GM19438 (cell line): Measurements from ENCODE around the gene SLC27A5.
"Not testable (repeated sequence)": the region's sequence is repeated elsewhere in the genome, so short reads cannot be mapped to it uniquely, and the experiment has no call there.

ENCODE experiments used
- ATAC-seq: cut with Tn5 transposase; IDR thresholded peaks from one replicate; pipeline ENCODE4 v1.9.1; 2021; ENCODE audit warnings: low read depth; ENCODE audit not compliant: unreplicated experiment

SLC27A5 gene

DNA sequence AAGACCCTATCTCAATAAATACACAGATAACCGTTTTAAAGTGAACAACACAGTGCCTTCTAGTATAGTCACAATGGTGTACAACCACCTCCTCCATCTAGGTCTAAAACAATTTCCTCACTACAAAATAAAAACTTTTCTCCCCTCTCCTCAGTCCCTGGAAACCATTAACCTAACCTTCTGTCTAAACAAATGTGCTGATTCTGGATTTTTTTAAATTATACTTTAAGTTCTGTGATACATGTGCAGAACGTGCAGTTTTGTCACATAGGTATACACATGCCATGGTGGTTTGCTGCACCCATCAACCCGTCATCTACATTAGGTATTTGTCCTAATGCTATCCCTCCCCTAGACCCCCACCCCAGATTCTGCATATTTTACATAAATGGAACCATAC is 17.6 kb upstream of the SLC27A5 start:
- ATAC-seq: no peak

DNA sequence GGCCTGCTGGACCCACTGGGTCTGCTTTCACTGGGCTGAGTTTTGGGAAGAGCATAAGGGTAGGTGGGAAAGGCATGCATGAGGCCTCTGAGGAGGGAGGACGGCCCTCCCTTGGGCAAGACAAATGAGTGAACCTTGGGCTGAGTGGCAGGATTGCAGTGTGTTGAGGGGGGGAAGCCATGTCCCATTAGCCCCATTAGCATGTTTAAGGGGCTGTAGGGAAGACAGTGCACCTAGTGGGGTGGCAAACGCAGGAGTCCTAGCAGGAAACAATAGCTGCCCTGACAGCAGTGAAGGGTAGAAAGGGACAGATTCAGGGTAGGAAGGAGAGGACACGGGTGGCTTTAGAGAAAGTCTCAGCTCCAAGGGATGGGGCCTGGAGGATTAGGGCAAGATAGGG is 10.9 kb upstream of the SLC27A5 start:
- no peak for ATAC-seq

DNA sequence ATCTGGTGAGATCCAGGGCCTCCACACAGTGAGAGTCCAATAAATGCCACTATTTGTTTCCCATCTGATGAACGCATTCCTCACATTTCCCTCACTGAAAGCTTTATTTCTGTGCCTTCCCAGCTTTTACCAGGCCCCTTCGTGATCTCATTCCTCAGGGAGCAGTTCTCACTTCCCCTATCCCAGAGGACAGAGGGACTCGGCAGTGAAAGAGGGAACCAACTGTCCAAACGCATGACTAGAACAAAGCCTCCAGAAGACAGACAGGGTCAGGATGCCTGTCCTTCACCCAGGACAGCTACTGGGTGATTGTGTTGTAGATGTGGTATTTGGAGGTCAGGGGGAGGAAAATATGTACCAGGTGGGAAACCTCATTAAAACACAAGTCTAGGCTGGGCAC is 9.9 kb upstream of the SLC27A5 start:
- no peak for ATAC-seq

DNA sequence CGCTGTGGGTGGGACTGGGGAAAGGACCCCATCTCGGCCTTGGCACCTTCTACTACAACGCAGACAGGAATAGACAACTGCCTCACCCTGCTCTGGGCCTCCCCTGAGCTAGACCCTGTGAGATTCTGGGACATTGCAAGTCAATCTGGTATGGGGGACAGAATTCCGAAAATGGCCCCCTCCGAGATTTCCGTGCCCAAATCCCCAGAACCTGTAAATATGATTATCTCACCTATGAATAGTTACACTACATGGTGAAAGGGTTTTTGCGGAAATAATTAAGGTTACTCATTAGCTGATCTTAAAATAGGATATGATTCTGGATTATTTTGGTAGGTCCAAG is 8.4 kb upstream of the SLC27A5 start:
- no peak for ATAC-seq

DNA sequence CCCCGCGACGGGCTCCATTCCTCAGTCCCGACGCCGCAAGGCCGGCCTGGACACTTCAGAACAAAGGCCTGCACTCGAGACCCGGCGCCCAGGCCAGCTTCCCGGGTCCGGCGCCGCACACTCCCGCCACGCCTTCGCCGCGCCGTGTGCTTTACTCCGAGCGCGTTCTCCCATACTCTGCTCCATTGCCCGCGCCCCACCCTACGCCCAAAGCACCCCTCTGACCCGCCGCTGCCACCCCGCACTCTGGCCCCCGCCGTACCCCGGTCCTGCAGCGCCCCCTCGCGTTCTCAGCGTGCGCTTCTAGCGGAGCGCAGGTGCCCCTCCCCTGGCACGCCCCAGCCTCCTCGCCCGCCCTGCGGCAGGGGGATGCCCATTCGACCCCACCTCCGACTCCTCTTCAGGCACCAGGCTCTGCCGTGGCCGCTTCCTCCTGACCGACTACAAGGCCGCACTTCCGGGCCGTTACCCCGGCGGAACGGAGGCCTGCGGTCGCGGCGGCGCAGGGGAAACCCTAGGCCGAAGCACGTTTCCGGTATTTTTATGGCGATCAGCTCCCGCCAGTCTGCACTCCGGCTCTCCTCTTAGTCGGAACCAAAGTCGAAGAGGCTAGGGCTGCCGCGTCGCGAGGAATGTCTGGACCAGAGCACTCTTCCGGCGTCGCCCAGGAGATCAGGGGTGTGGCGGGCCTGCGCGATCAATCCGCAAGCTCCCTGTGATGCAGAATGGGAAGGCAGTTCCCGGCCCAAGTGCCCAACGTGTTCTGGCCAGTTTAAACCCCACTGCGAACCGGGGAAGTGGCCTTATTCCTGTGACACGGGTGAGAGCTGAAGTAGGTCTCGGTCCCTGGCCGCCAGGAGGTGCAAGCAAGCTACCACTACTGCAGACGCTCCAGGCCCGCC is 7.8 kb upstream of the SLC27A5 start, which contains the start of gene ZBTB45:
TSS of gene ZBTB45 (minus strand) at position 456 of the 902 bp plus-strand sequence. CDS start 2,137 bp downstream, outside the sequence.
- peak; percentile 75 for ATAC-seq

DNA sequence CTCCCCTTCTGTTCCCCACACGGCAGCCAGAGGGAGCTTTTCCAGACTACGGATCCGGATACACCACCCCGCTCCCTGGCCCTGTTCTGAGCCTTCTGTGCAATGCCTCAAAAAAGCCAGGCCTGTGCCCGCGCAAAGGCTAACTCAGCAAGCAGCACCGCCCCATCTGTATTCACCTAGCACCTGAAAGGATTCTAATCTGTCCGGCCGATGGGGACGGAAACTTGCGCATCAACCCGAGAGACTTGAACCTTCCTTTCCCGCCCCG is 7.2 kb upstream of the SLC27A5 start:
- no peak for ATAC-seq

DNA sequence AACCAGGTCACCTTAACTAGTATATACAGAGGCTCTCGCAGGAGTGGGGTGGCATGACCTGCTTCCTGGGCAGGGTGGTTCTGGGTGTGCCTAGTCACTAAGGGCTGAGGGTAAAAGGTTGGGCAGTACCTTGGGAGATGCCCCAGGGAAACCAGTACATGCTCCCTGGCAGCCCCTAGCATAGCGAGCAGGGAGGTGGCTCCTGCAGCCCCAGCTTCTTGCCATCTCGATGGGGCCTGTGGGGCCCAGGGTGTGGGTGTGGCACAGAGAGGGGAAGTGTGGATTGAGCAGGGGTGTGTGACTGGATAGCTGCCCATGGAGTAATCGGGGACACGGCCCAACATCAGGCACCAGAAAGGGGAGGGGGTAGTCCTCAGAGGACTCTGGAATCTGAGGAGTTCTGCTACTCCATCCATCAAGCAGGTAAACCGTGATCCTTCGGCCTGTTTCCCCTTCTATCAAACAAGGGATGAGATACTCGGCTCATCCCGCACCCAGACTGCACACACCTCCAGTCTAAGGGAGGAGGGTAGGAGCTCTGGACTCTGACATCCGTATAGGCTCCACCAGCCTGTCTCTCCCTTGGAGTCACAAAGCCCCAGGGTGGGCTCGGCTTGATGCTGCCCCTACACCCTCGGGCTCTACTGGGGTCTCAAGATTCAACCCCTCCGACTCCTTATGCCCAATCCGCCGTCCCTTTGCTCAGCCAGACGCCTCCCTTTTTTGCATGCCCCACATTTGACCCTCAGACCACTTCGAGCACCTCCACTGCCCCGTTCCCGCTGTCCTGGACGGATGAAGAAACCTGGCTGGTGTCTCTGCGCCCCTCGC is 6.7 kb upstream of the SLC27A5 start:
- no peak for ATAC-seq

DNA sequence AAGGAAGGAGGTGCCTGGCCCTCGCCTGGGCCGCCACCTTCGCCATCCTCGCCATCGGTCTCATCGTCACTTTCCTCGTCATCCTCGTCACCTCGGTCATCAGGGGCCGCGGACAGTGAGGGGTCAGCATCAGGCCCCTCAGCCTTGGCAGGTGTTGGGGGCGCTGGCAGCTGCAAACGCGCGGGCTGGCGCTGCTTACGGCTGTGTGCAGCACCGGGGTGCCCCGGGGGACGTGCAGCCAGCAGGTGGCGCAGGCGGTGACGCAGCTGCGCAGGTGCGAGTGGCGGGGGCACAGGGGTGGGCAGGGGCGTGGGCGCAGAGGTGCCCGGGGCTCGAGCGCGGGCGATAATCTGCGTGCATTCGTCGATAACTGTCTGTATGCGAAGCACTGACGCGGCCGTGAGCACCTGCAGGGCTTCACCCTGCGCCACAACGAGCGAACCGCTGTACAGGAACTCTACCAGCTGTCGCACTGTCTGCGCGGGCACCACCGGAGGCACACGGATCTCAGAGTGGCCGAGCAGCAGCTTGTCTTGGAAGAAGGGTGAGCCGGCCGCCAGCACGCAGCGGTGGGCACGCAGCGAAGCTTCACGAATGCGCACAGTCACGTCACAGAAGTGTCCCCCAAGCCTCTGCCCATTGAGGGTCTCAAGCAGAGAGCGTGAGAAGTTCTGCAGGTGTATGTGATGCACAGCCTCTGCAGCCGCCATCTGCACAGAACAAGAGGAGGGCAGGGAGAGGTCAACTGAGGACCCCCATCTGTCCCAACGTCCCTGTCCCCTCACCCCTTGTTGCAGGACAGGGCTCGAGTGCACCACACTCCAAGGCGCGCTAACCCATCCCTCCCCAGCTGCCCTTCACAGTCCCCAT is 5.4 kb upstream of the SLC27A5 start:
- no peak for ATAC-seq

DNA sequence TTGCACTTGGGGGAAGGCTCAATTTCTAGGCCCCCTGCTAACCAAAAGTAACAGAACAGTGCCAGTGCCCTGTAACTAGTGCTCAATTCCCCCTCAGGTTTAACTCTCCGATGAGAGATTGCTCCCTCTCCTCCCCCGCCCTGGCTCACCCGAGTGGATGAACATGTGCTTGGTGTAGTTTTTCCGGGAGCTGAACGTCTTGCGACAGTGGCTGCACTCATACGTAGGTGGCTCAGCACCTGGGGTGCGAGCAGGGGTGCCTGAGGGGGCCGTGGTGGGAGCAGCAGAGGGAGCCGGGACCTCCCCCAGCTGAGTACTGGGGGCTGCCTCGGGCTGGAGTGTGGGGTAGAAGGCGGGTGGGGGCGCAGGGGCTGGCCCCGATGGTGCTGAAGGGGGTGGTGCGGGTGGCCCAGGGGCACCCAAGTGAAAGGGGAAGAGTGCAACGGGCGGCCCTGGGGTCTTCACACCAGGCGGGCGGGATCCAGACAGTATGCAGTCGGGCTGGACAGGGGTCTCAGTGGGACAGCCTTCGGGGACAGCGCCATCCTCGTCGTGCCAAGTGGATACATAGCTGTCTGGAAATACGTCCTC is 4.5 kb upstream of the SLC27A5 start:
- no peak for ATAC-seq

DNA sequence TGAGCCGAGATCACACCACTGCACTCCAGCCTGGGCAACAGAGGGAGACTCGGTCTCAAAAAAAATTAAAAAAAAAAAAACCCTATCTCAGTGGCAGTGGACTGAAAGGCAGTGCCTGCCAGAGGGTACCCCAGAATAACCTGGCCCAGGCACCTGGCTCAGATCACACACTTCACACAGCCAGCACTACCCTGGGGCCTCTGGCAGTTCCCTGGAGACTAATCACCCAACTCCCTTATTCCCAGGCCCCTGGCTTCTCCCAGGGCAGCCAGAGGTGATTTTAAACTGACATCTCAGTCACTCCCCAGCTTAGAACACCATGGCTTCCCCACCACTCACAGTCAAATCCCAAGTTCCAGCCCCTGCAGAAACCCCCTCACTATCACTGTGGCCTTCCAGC is 3.5 kb upstream of the SLC27A5 start:
- no peak for ATAC-seq

DNA sequence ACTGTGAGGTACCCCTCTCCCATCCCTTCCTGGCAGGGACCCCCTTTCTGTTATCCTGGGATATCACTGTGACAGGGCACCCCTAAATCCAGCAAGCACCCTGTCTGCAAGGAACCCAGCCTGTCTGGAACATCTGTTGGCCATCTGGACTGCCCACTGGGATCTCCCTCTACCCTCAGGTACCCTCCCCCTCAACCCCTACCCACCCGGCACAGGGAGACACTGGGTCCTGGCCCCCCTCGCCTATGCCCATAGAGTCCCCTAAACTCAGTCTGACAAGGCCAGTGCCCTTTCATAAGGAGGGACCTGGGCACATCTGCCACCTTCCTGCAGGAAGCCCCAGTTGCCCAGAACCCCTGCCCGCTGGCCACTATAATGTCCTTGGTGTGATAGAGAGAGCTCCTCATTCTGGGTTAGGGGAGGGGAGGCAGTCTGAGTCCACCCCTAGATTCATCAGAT is 2.8 kb upstream of the SLC27A5 start:
- no peak for ATAC-seq

DNA sequence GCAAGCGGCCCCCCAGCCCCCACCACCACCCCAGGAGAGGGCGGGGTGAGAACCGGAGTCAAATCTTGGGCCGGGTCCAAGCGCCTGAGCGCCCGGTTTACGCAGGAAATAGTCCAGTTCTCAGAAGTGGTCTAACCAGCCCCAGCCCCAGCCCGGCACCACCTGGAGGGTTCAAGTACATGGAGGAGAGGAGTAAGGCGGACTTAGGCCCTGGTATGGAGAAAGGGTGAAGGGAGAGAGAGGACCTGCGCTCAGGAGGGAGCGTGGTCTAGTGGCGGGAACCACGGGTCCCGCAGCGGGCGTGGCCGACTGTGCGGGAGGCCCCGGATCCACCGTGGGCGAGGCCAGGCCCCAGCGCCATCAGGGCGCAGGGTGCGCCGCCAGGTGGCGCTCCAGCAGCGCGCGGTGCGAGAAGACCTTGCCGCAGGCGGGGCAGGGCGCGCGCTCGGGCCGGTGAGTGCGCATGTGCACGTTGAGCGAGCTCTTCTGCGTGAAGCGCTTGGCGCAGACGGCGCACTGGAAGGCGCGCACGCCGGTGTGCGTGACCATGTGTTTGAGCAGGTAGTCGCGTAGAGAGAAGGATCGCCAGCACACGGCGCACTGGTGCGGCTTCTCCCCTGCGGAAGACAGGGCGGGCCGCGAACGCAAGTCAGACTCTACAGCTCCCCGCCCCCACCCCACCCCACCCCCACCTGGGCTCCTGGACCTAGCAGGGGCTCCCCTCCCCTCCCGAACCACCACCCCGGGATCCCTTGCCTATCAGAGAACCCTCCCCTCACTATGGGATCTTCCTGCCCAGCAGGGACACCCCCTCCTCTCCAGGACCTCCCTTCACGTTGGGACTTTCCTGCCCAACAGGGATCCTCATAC is 2.1 kb upstream of the SLC27A5 start:
- no peak for ATAC-seq

DNA sequence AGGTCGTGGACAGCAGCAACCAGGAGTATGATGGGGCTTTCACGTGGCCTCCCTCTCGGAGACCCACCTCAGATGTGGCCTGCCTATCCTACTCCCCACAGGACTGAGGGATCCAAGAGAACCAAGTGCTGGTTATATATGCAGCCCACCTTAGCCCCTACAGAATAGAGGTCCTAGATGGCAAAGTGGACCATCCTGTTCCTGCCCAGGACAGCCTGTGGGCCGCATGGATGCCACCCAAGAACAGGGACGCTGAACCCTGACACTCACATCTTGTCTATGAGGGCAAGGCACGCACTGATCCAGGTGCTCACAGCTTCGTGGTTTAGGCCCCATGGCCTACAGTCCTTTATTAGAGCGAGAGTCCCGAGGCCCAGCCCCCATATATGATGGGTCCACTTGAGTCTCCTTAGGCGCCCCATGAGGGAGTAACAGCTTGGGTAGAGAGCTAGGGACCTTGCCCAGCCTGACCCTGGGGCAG is 1.5 kb upstream of the SLC27A5 start:
- ATAC-seq: no peak

DNA sequence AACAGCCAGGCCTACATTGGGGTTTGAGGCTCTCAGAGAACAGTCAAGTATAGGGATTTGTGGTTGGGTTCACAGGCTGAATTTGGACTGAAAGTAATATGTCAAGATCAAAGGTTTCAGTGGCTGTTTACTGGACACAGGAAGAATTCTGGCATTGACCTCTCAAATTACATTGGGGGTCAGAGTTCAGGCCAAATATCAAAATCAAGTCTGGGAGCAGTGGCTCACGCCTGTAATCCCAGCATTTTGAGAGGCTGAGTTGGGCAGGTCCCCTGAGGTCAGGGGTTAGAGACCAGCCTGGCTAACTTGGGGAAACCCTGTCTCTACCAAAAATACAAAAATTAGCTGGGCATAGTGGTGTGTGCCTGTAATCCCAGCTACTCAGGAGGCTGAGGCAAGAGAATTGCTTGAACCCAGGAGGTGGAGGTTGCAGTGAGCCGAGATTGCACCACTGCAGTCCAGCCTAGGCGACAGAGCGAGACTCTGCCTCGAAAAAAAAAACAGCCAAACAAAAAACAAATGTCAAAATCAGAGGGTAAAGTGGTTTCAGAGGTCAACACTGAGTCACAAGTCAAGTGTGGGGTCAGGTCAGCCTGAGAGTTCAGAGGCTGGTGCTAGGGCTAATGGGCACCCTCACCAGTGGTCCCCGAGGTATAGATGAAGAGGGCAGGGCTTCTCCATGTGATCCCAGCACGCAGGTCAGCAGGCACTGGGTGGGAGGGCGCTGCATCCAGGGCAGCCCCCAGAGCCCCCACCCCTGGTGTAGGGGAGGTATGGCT is 1.5 kb downstream of the SLC27A5 start:
- ATAC-seq: no peak

DNA sequence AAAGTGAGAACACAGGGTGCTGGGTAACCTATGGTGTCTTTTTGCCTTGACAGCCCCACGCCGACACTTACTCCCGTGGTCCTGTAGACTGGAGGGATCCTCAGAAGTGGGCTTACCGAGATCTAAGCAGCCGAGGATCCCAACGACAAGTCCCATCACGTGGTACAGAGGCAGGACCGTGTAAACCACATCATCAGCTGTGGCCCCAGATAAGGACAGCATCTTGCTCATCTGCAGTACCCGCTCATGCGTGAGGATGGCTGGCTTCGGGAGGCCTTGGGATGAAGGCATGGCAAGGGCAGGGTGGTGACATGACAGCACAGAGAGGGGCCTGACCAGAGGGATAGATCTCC is 2.1 kb downstream of the SLC27A5 start:
- ATAC-seq: no peak

DNA sequence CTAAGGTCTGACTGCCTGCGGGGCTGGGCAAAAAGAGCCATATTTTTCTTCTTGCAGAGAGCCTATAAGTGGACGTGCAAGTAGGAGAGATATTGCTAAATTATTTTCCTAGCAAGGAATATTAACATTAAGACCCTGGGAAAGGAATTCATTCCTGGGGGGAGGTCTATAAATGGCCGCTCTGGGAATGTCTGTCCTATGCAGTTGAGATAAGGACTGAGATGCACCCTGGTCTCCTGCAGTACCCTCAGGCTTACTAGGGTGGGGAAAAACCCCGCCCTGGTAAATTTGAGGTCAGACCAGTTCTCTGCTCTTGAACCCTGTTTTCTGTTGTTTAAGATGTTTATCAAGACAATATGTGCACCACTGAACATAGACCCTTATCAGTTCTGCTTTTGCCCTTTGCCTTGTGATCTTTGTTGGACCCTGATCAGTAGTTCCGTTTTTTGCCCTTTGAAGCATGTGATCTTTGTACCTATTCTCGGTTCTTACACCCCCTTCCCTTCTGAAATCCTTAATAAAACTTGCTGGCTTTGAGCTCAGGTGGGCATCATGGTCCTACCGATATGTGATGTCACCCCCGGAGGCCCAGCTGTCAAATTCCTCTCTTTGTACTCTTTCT is 4.1 kb downstream of the SLC27A5 start:
- ATAC-seq: not testable (repeated sequence)

DNA sequence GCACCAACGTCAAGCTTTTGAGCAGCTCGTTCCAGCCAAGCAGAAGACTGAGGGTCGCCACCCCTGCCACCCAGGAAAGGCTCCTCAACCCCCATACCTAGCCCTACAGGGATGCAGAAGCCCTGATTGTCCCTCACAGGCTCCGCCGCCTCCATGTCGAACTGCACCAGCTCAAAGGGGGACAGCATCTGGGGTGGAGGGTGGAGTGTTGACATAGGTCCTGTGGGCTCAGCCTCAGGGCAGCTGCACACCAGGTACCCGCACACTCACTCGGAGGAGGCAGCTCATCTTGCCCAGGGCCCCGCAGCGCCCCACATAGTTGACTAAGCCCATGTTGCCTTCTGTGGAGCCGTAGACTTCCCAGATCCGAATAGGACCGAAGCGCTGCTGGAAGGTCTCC is 11.6 kb downstream of the SLC27A5 start:
- ATAC-seq: no peak
